IPS-15b (cell line): ENCODE data around the gene BPIFB6.

Experiments used
- H3K27me3 ChIP-seq: one replicate; pipeline ENCODE4 v1.6.1; 2013; ENCODE audit warnings: low read length; ENCODE audit not compliant: control insufficient read depth, insufficient read depth
- H3K36me3 ChIP-seq: one replicate; pipeline ENCODE4 v1.6.1; 2013; ENCODE audit warnings: low read length; ENCODE audit not compliant: control insufficient read depth, insufficient read depth
- H3K4me1 ChIP-seq: one replicate; pipeline ENCODE4 v1.6.1; 2013; ENCODE audit warnings: mild to moderate bottlenecking, low read length; ENCODE audit not compliant: control insufficient read depth, insufficient read depth
- H3K4me3 ChIP-seq: one replicate; pipeline ENCODE4 v1.5.1; 2013; ENCODE audit warnings: low read depth, low read length
- H3K9ac ChIP-seq: one replicate; pipeline ENCODE4 v1.6.1; 2013; ENCODE audit warnings: low read depth, mild to moderate bottlenecking, low read length
- H3K9me3 ChIP-seq: one replicate; pipeline ENCODE4 v1.6.1; 2013; ENCODE audit warnings: mild to moderate bottlenecking, low read length; ENCODE audit not compliant: control insufficient read depth, insufficient read depth

The BPIFB6 gene

GRCh38 chr20:33005908-33006775 is 25.3 kb upstream of the BPIFB6 start:
- Histone ChIP-seq H3K36me3 (no peaks in the 10 kb centered on the region), H3K9me3 (no peaks in the 10 kb centered on the region), H3K27me3 (no peaks in the 10 kb centered on the region), H3K4me3 (no peak overlapping the region), H3K9ac (no peak overlapping the region), H3K4me1 (no peaks in the 10 kb centered on the region)

- no peaks in the 10 kb centered on the region for H3K27me3 ChIP-seq
Observed at GRCh38 chr20:33006776-33007375, 24.6 kb upstream of the BPIFB6 start.

GRCh38 chr20:33007376-33008335 is 23.8 kb upstream of the BPIFB6 start, which contains the start of gene BPIFB2:
Gene BPIFB2 (plus strand): TSS chr20:33007704. CDS start chr20:33008575, 871 bp downstream.
- Histone ChIP-seq H3K4me3 (no peak within 1 kb of the TSS), H3K9ac (no peak within 1 kb of the TSS), H3K4me1 (no peaks in the 10 kb centered on the region), H3K36me3 (no peaks in the 10 kb centered on the region), H3K9me3 (no peaks in the 10 kb centered on the region), H3K27me3 (no peaks in the 10 kb centered on the region)

More at GRCh38 chr20:33006776-33007375, 24.6 kb upstream of the BPIFB6 start:
- no peaks in the 10 kb centered on the region for H3K4me1 ChIP-seq
- H3K4me3 ChIP-seq: no peak overlapping the region
- no peaks in the 10 kb centered on the region for H3K9me3 ChIP-seq
- H3K36me3 ChIP-seq: no peaks in the 10 kb centered on the region
- no peak overlapping the region for H3K9ac ChIP-seq

- Histone ChIP-seq H3K4me3 (no peak overlapping the region), H3K36me3 (no peaks in the 10 kb centered on the region), H3K9me3 (no peaks in the 10 kb centered on the region), H3K4me1 (no peaks in the 10 kb centered on the region), H3K27me3 (no peaks in the 10 kb centered on the region), H3K9ac (no peak overlapping the region)
Observed at GRCh38 chr20:33008336-33009213, 22.9 kb upstream of the BPIFB6 start.

- H3K27me3 ChIP-seq: no peaks in the 10 kb centered on the region
- no peak overlapping the region for H3K9ac ChIP-seq
- no peaks in the 10 kb centered on the region for H3K36me3 ChIP-seq
- H3K4me3 ChIP-seq: no peak overlapping the region
- no peaks in the 10 kb centered on the region for H3K9me3 ChIP-seq
- H3K4me1 ChIP-seq: no peaks in the 10 kb centered on the region
Observed at GRCh38 chr20:33009214-33010132, 22.0 kb upstream of the BPIFB6 start.

- Histone ChIP-seq H3K4me1 (no peaks in the 10 kb centered on the region), H3K4me3 (no peak overlapping the region), H3K36me3 (no peaks in the 10 kb centered on the region), H3K9me3 (no peaks in the 10 kb centered on the region), H3K27me3 (no peaks in the 10 kb centered on the region), H3K9ac (no peak overlapping the region)
Observed at GRCh38 chr20:33010133-33010504, 21.3 kb upstream of the BPIFB6 start.

GRCh38 chr20:33010674-33011449 is 20.6 kb upstream of the BPIFB6 start:
- H3K9ac ChIP-seq: no peak overlapping the region
- H3K4me1 ChIP-seq: no peaks in the 10 kb centered on the region
- H3K4me3 ChIP-seq: no peak overlapping the region
- no peaks in the 10 kb centered on the region for H3K27me3 ChIP-seq
- no peaks in the 10 kb centered on the region for H3K9me3 ChIP-seq
- no peaks in the 10 kb centered on the region for H3K36me3 ChIP-seq

GRCh38 chr20:33012327-33013189 is 18.9 kb upstream of the BPIFB6 start:
- no peaks in the 10 kb centered on the region for H3K27me3 ChIP-seq
- no peaks in the 10 kb centered on the region for H3K36me3 ChIP-seq
- no peaks in the 10 kb centered on the region for H3K9me3 ChIP-seq
- H3K4me1 ChIP-seq: no peaks in the 10 kb centered on the region
- no peak overlapping the region for H3K4me3 ChIP-seq
- H3K9ac ChIP-seq: no peak overlapping the region

GRCh38 chr20:33013701-33014326 is 17.6 kb upstream of the BPIFB6 start:
- no peak overlapping the region for H3K9ac ChIP-seq
- no peaks in the 10 kb centered on the region for H3K9me3 ChIP-seq
- no peaks in the 10 kb centered on the region for H3K27me3 ChIP-seq
- H3K4me3 ChIP-seq: no peak overlapping the region
- H3K36me3 ChIP-seq: no peaks in the 10 kb centered on the region
- H3K4me1 ChIP-seq: no peaks in the 10 kb centered on the region
